NCI-H1048 (cell line): ENCODE data around the gene SLC9A9.

ENCODE experiments used
- DNase-seq: peaks from one replicate; lab custom pipeline; 2025; lab: John Stamatoyannopoulos, UW

The SLC9A9 gene

DNA sequence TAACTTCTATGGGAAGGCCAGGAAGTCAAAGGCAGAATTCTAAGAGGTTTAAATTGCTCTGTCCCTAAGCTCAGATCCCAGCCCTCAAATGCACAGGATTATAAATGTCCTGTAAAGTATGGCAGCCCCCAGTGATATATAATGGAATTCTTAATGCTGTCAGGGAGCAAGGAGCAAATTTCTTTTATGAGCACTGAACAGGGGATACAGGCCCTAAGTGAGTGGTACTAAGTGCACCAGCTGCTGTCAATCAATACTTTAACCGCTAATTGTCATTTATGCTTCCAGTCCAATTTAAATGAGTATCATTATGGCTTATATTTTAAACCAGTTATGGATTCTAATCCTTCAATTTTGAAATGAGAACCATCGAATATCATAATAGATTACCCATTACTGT lies 4.7 kb downstream of the SLC9A9 start:
- DNase-seq = no peak

DNA sequence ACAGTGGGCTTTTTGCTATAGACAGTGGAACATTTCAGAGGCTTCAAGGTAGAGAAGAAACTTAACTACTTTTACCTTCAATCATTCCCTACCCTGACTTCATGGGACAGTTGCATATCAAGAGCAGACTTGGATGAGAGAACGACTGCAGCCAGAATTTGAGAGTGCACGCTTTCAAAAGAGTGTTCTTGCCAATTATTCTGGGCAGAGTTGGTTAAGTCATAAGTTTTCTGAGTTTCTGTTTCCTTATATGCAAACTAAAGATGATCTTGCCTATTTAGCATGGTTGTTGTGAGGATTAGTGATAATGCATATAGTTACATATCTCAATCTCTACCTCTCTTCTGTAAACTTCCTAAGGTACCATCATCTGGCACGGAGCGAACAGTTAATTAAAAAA lies 7.6 kb downstream of the SLC9A9 start:
- DNase-seq = no peak

DNA sequence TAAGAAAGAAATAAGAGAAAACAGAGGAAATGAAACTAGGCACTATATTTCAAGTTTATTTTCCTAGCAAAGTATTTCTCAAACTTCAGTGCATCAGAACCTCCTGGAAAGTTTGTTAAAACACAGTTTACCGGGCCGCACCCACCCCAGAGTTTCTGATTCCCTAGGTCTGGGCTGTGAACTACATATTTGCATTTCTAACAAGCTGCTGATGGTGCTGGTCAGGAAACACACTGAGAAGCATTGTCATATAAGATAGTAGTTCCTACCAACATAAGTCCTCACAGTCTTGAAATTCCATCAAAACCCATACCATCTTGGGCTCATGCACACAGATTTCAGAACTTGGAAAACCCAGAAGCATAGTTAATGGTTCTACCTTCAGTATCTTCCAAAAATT lies 8.3 kb downstream of the SLC9A9 start:
- DNase-seq = no peak

DNA sequence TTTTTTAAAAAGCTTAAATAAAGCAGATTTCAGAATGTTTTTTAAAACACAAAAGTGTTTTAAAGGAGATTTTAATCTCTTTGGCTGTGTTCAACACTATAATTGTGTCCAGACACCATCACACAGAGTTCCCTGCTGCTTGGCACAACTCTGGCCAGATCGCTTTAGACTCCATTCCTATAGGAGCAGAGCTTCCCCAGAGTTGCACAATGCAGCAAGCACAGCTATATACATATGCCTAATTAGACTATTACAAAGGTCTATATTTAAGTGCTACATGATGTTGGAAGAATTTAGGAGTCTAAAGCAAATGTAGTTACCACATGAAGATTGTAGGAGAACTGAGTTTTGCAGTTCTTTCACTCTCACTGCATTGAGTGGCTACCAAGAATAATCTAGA lies 11.2 kb downstream of the SLC9A9 start:
- no peak for DNase-seq

DNA sequence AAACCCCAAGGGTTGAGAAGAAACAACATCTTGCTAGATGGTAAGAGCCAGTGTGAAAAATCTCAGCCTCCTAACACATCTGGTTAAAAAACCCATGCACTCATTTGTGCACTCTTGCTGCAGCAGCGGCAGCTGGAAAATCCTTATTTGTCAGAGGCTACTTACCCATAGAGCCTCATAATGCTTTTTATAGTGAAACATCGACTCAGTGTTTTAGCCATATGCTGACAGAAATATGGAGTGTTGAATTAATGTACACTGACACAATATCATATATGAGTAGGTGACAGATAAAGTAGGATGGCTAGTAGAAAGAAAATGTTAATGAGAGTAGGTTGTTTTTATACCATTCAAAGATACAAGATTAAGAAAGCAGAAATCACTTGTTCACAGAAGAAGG lies 13.0 kb downstream of the SLC9A9 start:
- no peak for DNase-seq

DNA sequence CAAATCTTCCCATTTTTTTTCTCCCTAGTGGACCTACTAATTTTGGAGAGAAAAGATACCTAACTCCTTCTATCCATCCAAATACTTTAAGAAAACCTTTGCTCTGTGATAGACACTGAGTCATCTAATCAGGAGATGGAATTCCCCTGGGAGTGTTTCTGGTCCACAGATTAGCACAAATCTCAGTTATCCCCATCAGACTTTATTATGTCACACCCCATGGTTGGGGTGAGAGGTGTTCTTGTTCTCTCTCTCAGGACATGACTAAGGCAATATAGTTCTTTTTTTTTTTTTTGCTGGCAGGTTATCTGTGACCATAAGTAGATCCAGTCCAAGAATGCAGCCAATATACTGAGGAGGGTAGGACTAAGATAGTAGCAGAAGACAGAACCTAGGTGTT lies 15.8 kb downstream of the SLC9A9 start:
- no peak for DNase-seq

DNA sequence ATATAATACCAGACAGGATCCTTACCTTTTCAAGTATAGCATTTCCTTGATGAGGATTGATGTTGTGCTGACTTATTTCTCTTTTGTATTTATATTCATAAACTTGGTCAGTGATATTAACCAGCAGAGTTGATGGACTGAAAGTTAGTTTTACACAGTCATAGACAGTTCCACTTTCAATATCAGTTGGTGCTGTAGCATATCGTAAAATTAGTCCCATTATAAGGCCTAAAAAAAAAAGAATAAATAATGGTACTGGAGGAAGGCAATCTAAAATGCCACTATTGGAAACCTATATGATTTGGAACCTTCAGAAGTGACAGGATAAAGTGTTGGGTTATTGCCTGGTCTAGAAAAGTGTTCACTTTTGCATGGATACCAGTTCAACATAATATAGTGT lies 16.3 kb downstream of the SLC9A9 start:
- no peak for DNase-seq

DNA sequence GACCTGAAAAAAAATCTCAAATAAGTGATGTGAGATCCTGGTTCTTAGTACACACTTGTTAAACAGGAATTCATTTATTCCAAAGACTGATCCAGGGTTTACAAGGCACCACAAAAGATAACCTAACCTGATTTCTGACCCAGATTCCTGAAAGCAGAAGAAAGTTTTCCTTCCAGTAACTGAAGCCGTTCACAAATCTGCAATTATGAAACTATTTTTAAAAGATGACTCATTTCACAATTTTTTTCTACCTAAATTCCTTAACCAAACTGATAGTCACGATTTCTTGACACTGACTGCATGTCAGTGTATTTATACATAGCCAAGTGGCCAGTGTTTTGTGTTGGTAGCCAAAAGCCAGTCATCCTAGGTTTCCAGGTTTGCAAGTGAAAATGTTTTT lies 17.1 kb downstream of the SLC9A9 start:
- DNase-seq = no peak

DNA sequence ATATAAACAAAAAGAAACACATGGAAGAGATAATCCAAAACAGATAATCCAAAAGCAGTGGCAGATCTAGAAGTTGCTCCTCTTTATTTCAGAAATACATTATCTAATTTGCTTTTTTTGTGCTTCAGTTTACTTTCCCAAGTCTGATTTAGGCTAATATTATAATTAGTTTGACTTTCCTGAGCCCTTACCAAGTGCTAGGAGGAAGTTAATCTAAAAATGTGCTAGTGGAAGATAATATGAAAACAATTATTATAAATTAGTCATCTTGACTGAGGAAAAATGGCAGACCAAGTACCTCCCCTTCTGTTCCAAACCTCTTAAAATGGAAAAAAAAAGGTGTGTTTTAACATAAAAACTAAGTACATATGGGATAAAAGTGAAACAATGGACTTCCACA lies 17.5 kb downstream of the SLC9A9 start:
- DNase-seq = no peak

DNA sequence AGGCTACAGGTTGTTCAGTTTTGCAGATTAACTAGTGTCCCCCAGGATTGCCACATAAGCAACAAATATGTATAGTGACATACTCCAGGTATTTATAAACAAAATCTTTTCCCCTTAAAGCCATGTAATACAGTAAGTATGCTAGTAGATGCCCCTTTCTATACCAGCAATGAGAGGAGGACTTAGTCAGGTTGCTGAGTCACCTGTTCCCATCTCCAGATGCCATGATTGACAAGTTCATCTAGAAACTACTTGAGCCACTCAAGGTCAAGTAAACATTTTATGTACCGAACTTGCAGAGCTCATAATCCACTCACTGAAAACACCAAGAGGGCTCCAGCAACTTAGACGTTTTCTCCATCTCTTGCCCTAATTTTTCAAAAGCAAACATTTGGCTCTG lies 18.2 kb downstream of the SLC9A9 start:
- no peak for DNase-seq

DNA sequence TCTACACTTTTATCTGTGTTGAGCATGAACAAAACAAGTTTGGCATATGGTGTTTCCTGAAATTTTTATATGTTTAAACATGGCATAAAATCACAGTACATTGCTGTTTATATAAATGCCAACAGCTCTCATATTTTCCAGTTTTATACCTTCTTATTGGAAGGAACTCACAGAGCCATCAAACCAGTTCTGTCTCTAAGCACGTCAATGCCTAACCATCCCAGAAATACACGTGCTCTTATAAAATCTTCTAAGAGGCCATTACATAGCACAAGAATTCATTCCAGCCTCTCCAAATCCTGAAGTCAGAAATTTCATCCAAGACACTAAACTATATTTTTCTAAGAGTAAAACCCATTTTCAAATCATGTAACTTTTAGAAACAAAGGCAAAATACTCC lies 20.8 kb downstream of the SLC9A9 start:
- DNase-seq = no peak

DNA sequence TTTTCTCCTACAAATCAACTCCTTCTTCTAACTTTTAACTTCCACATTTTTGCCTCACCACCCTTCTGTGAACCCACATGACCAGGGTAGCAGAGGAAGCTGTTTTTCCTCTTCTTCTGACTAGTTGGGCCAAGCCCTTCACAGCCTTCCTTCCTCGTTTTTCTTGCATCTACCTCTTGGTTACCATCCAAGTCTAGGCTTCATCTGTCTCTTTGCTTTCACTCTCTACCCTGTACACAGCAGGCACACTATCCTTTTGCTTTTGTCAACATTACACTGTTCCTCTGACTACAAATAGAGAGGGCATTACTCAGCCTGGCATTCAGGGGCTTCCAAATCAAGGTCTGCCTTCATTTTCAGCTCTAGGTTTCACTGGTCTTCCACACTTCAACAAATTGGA lies 22.0 kb downstream of the SLC9A9 start:
- DNase-seq = no peak

DNA sequence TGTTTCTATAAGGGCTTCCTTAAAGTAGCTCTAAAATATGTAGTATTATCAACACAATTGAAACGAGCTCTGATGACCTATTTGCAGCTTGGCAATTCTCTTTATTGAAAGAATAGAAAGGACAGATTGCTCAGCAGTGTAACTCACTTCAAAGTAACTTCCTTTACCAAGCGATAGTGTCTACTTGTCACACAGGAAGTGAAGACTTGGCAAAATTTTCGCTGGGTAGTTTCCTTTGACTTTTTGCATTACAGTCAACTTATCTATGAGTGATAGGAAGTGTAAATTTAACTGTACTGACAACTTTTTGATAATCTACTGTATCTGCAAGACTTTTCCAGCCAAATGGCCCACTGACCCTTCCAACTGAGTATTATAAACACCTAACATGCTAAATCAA lies 22.8 kb downstream of the SLC9A9 start:
- DNase-seq = no peak

DNA sequence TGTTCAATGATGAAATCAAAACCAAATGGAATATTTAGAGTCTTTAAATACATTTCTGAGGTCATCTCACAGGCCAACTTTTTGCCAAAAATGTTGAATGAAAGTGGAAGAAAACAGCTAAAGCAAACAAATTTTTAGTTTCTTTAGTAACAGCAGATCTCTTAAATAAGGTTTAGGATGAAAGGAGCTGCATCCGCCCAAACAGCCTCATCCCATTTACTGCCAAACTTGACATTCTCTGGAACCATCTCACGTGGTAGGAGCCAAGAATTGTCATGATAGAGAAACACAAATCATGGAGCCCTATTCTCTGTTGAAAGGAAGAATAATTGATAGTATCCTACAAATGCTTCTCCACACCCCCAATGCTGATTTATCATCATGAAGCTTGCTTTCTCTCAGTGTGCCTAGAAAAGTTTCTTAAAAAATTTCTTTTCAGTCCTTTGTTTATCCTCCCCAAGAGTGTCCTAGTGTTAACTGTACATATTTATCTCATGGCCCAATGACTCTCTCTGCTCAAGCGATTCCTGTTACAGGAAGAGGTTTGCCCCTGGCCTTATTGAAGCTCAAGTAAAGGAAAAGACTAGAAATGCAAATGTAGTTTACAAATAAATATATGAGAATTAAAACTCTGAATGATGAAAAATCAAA lies 23.4 kb downstream of the SLC9A9 start:
- DNase-seq = no peak

DNA sequence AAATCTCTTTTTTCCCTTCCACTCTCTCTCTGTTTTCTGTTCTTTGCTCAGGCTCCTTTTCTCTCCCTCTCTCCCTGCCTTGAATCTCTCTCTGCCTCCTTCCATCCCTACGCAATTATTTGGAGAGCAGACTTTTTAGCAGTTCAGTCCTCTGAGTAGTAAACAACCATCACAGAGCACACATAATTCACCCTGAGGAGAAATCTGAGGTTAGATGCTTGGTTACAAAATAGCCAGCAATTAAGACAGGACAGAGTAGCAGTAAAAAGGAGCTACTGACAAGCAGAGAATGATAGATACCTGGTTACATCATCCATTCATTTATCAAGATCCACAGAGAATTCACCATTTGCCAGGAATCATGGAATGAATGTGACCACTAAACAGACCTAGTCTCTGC lies 25.5 kb downstream of the SLC9A9 start:
- DNase-seq = no peak

DNA sequence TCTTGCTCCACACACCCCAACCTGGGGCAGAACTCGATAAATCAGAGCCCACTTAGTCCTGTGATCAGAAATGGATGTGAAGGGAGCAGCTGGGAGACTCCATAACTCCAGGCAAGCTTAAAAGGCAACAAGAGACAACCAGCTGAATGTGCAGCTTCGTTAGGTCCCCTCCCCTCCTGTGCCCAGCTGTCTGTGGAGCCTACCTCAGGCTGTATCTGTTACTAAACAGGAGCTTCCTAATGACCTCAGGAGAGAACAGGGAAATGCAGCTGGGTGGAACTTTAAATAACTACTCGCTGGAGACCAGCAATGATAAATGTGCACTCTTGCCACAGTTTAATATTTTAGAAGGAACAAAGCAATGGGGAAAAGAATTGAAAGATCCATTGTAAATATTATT lies 25.9 kb downstream of the SLC9A9 start:
- no peak for DNase-seq

DNA sequence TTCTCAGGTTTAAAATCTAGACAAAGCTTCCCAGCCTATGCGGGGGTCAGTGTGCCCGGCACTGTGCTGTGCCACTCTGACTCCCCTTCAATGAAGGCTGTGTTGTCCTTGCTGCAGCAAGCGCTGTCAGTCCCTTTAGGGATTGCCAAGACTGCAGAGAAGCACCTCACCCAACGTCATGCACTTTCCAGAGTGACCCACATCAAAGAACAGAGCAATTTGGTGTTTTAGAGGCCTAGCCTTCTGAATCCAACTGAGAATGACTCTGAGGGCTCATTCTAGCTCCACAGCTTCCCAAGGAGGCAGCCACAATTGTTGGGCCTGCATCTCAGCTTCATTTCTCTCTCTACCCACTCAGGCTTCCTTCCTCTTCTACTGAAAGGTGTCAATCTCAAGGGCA lies 26.4 kb downstream of the SLC9A9 start:
- DNase-seq = no peak

DNA sequence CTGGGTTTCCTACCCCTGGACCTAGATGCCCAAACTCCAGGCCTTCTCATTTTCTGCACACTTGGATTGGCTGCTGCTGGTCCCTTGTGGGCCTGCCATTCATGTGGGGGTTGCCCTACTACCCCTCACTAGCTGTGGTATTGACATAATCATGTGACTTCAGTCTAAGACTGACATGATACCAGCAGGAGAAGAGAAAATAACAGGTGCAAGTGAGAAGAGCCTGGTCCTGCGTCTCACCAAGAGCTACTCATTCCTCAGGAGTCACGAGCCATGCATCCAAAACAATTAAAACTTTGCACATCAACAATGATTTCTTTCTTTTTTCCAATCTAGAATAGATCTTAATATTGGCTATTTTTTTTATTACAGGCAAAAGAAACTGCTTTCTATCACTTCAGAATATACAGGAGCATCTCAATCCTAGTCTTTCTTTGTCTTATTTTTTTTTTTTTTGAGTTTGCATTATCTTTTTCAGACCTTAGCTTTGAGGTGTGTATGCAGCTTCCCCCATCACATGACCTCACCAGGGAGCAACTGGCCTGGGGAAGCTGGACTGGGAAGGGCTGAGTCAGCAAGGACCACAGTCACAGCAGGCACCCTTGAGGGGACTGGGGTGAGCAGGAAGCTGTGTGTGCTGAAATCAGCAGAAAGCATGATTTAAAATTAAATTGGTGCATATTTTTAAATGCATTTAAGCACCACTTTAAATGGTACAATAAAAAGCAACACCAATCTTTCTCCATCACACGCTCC lies 27.6 kb downstream of the SLC9A9 start:
- DNase-seq = no peak

DNA sequence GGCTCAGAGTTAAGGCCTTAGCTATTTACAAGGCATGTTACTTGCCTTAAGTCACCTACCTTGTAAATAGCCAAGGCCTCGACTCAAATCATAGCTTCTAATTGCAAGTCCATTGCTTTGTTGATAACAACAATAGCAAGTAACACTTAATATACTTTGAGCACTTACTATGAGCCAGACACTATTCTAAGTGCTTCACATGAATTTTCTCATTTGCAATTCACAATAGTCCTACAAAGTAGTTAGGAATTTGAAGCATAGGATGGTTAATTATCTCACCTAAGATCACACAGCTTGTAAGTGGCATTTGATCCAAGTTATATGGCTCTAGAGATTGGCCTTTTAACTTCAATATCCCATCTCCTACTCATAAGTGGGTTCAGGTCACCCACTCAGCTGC lies 28.4 kb downstream of the SLC9A9 start:
- no peak for DNase-seq

DNA sequence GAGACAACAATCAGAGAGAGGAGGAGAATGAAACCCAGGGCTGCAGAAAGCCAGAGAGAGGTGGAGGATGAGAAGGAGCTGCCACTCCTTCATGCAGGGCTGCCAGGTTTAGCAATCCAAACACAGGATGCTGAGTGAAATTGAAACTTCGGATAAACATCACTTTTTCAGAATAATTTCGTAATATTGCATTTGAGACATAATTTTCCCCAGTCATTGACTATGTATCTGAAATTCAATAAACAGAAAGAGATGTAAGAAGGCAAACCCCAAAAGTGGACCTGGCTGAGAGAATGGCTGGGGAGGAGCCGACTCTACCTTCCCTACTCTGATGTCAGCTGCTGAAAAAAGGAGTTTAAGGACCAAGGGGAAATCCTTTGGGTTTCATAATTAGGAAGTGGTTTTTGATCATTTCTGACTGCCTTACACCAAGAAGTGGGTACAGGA lies 33.8 kb downstream of the SLC9A9 start:
- DNase-seq = no peak

DNA sequence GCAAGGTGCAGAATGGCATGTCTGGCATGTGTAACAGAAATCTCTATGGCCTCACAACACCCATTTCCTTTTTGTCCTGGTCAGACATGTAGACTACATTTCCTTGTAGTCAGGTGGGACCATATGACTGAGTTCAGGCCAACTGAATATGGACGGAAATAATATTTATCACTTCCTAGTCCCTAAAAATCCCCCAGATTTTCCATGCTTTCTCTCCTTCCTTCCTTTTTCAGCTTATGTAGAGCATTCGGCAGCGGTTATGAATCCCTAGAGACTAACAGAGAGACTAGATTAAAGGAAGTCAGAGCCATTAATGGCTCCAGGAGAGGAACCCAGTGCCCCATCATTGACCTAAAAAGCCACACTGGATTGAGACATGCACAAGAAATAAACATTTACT lies 35.8 kb downstream of the SLC9A9 start:
- no peak for DNase-seq

DNA sequence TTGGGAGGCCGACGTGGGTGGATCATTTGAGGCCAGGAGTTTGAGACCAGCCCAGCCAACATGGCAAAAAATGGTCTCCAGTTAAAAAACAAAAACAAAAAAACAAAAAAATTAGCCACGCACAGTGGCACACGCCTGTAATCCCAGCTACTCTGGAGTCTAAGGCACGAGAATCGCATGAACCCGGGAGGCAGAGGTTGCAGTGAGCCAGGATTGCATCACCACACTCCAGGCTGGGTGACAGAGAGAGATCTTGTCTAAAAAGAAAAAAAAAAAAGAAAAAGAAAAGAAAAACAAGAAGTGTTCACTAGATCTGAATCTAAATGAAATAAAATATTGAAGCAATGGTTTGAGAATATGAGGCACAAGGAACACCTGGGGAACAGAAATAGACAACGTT lies 36.7 kb downstream of the SLC9A9 start:
- no peak for DNase-seq

DNA sequence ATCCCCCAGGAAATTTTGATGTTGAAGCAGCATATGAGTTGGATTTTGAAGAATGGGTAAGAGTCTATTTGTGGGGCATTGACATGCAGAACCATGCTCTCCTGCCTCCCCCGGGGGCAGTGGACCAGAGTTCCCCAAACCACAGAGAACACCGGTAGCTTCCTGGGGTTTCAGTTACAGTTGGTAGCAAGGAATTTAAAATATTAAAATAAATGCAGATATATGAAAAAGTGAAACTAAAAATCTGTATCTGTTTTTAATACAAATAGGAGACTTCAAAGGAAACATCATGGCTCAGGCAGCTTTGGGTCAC lies 37.4 kb downstream of the SLC9A9 start:
- DNase-seq = no peak
